GM19025 (cell line): ENCODE data around the gene NPNT.

Source experiments
- ATAC-seq: cut with Tn5 transposase; IDR thresholded peaks from one replicate; pipeline ENCODE4 v1.9.1; 2021; ENCODE audit warnings: mild to moderate bottlenecking, low read depth, moderate library complexity; ENCODE audit not compliant: unreplicated experiment

The NPNT gene

GRCh38 chr4:105967058-105967658, 71.9 kb downstream of the NPNT start:
- no peak for ATAC-seq

DNA sequence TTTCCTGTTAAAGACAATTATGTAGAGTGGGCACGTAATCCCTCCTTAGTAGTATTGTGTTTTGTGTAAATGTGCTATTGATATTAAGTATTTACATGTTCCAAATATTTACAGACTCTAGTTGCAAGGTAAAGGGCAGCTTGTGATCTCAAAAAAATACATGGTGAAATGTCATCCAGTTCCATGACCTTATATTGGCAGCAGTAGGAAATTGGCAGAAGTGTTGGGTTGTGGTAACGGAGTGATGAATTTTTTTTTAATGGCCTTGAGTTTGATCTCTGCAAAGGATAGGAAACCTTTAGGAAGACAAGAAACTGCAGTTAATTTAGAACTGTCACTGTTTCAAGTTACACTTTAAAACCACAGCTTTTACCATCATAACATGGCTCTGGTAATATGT, 74.3 kb downstream of the NPNT start:
- no peak for ATAC-seq

DNA sequence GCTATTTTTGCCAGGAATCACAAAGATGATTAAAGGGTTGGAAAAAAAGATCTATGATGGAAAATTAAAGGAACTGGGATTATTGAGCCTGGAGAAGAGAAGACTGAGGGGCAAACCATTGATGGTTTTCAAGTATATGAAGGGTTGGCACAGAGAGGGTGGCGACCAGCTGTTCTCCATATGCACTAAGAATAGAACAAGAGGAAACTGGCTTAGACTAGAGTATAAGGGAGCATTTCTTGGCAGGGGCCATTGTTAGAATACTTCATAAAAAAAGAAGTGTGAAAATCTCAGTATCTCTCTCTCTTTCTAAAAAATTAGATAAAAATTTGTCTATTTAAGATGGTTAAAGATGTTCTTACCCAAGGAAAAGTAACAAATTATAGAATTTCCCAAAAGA, 75.1 kb downstream of the NPNT start:
- no peak for ATAC-seq

DNA sequence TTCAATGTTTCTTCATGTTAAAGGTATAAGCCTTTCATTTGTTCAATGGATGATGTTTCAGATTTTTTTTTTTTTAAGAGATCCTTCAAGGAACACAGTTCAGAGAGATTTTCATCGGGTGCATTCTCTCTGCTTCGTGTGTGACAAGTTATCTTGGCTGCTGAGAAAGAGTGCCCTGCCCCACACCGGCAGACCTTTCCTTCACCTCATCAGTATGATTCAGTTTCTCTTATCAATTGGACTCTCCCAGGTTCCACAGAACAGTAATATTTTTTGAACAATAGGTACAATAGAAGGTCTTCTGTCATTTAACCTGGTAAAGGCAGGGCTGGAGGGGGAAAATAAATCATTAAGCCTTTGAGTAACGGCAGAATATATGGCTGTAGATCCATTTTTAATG, 75.8 kb downstream of the NPNT start:
- ATAC-seq, result no peak

DNA sequence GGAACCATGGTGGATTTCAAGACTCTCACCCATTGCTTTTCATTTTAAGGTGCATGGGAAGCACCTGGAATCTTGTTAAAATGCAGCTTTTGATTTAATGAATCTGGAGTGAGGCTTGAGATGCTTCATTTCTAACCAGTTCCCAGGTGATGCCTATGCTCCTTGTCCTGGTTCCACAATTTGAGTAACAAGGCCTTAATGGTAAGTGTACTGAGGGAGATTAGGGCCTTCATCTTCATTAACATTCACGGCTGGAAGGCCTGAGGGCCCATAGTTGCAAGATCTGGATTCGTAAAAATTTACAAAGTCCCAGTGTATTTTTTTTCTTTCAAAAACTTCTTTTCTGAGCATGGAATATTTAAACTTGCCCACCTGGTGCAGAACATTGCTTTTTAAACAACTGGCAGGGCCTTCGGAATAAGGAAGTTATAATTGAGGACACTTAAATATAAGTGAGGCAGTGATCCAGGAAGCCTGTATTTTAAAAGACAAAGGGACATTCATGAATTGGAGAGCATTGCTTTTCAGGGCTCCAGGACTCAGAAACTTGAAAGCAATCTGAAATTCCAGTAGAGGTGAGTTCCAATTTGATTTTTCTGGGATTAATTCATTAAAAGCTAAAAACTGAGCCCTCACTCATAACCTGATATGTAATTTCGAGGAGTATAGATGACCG, 77.8 kb downstream of the NPNT start:
- no peak for ATAC-seq

DNA sequence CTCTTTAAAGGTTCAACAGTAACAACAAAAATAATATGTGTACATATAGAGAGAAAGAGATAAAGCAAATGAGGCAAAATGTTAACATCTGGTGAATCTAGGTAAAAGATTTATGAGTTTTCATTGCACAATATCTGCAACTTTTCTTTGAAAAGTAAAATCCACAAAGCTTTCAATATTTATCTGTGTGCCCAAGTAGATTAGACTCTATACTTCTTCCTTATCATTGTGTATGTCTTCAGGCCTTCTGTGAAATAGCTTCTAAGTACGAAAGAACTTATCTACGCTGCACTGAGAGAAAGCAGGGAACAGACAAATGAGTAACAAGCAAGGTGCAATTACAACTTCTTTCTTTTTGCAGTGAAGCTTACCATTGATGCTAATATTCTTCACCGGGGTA, 81.6 kb downstream of the NPNT start:
- ATAC-seq, result no peak

DNA sequence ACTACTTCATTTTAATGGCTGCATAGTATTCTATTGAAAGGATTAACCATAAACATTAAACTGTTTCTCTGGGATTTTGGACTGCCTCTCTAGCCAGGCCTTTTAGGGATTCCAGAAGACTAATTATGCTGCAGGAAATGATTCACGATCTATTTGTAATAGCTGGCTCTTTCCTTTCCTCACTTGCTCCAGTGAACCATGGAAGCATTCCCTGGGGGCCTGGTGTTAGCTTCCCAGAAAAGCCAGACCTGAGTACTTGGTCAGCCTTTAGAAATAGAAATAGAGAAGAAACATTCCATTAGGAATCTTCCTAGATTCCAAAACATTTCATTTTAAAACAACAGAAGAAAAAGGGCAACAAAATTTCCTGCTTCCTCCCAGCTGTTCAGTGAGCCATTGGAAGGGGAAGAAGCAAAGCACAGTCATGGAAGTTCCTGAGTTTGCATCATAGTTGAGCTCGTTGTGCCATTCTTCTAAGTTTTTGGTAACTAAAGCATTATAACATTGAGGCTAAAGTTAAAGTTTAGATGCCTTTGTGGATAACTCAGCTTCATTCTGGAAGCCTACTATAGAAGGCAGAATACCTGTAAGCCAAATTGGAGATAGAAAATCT, 83.5 kb downstream of the NPNT start:
- ATAC-seq, result no peak

DNA sequence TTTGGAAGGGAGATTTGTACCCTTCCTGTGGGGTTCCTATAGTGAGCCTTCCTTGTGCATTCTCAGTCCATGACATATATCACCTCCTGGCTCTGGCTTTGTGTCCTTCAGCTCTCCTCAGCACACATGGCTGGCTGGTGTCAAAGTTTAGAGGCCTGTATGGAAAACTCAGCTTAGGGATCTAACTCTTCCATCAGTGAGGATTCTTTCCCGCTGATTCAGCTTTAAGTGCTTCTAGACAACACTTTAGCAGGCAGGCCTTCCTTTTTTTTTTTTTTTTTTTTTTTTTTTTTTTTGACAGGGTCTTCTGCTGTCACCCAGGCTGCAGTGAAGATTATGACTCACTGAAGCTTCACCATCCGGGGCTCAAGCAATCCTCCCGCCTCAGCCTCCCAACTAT, 84.2 kb downstream of the NPNT start:
- ATAC-seq, result no peak

- no peak for ATAC-seq
These were observed 93.4 kb downstream of the NPNT start for GRCh38 chr4:105988671-105989070.

DNA sequence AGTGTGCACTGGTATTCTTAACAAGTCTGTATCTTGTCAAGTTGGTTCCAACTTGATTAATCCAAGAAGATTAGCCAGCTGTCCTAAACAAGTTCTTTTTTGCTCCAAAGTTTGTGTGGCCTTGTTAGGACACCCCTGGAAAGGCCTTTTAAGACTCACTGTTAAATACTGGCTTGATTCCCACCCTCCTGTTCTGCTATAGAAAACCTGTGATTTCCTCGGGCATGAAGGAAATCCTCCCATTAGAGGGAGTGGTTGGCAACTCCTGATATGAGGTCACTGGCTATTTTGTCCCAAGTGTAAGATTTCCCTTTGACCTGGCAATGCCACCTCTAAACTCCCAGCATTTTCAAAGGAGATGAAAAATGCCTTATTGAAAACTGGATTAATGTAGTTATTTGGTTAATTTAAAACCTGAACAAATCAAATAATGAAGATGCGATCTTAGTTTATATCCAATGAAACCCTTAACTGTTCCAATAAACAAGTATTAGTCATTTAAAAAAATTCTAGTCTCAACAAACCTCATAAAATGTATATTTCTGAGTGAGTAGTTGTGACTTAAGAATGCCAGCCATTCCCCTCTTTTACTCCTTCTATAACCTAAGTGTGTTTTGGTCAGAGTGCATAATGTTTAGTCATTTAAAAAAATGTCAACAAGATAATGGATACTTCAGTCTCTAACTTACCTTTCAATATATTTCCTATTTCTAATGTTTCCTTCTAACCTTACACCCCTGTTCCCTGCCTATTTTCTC, 94.4 kb downstream of the NPNT start:
- no peak for ATAC-seq

GRCh38 chr4:105990933-105991332, 95.7 kb downstream of the NPNT start:
- no peak for ATAC-seq

DNA sequence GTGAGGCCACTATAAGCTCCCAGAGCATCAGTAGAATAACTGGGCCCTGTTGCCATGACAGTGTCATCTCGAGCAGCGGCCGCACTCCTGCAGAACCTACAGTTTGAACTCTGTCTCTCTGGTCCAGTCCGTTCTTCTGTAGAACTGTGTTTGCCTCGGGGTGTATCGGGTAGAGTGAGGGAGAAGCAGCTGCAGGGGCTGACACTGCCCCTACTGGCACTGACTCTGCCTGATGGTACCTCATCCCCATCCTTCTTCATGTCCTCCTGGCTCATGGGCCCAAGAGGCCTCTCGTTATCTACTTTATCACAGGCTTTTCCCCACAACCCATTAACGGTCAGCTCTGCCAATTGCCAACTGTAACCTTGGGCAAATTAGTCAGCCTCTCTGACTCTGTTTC, 96.5 kb downstream of the NPNT start:
- ATAC-seq, result no peak

DNA sequence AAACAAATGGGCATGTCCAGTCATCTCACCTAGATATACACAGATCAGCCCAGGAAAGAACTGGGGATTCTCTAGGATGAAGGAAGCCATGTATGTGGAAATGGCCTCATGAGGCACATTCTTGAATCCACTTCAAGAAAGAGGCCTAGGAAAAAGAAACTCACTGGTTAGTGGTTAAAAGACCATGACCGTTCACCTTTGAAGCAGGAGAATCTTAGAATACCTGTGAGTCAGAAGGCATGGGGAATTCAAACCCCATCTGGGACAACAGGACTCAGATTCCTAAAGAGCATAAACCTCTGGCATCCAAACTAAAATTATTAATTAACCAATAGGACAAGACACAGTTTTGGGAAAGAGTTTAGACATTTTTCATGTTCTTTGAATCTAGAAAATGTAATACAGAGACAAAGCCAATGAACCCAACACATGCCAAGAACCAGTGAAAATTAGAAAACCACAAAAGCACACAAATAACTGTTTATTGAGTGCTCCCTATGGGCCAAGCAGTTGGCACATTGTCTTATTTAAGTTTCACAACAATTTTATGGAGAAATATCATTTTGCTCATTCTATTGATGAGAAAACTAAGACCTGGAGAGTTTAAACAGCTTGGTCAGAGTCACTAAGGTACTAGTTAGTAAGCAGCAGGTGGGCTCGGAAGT, 97.5 kb downstream of the NPNT start:
- ATAC-seq, result no peak

DNA sequence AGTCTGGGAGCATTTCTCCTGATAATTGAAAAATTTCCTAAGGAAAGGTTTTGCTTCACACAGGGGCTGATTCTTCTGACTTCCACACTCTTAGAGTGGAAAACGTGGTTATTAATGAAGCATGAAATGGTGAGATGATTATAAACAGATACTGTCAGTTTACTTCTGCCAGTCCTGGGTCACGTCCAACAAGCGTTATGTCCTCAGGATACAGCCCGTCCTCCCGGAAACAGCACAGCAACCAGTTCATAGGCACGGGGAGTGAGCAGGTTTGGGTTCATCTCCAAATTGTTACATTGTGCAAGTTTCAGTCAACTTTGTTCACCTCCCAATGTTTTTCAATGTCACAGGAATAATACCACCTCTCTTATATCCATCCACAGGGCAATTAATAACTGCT, 98.8 kb downstream of the NPNT start:
- ATAC-seq, result no peak

GRCh38 chr4:105994841-105995501, 99.7 kb downstream of the NPNT start:
- no peak for ATAC-seq

DNA sequence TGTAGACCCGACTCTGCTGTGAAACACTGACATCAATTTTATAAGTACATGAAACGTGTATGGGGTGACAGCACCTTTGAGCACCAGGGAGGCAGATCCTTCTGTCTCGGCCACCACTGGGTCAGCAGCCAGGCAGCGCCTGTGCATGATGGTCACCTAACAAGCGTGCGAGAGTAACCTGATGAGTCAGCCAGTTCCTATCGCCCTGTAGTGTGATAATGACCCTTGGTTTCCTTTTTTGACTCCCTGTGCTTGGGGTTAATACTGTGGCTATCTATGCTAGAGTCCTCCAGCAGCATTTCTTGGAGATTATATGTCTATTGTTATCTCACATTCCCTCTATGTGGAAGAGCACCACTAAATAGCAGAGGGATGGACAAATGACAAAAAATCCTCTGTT, 101.6 kb downstream of the NPNT start:
- no peak for ATAC-seq

DNA sequence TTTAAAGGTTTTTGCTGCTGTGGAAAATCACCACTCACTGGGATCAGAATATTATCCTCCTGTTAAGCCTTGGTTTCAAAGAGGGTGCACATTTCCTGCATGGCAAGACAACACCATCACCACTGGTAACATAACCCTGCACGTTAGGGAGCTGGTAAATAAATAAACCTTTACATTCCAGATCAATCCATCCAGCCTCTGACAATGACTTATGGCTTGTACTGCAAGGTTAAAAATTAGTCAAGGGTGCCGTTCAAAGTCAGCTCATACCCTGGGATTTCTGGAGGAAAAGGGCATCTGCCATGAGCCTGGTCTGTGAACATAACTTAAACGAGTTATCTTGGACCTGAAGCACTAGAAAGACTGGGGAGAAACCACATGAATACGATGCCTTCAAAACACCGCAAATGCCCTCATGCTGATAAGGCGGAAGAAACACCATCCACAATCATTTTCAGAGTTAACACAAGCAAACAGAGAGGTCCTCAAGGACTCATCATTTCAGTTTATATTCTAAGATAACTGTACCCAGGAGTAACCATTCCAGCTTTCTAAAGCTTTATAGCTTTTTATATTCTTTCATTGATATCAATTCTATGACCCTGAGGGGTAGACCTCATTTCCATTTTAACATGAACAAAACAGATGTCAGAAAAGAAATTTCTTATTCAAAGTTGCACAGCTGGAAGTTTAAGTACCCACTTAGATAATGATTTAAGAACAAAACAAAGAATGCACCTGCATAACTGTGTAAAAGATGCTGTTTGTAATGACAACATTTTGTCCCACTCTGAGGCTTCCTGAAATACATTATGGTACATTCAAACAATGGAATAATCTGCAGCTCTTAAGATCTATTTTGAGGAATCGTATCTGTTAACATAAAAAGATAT, 103.1 kb downstream of the NPNT start:
- no peak for ATAC-seq

- no peak for ATAC-seq
These were observed 107.7 kb downstream of the NPNT start for GRCh38 chr4:106002994-106003393.

DNA sequence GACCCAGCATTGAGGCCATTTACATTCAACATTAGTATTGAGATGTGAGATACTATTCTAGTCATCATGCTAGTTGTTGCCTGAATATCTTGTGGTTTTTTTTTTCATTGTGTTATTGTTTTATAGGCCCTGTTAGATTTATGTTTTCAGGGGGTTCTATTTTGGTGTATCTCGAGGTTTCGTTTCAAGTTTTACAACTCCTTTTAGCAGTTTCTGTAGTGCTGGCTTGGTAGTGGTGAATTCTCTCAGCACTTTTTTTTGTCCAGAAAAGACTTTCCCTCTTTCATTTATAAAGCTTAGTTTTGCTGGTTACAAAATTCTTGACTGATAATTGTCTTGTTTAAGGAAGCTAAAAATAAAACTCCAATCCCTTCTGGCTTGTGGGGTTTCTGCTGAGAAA, 115.5 kb downstream of the NPNT start:
- ATAC-seq, result no peak
